GM19395 (cell line): ENCODE results near the gene SCN11A.

Experiments used
- ATAC-seq: cut with Tn5 transposase; IDR thresholded peaks from one replicate; pipeline ENCODE4 v1.9.1; 2021; ENCODE audit warnings: mild to moderate bottlenecking, moderate library complexity; ENCODE audit not compliant: unreplicated experiment

The SCN11A gene

DNA sequence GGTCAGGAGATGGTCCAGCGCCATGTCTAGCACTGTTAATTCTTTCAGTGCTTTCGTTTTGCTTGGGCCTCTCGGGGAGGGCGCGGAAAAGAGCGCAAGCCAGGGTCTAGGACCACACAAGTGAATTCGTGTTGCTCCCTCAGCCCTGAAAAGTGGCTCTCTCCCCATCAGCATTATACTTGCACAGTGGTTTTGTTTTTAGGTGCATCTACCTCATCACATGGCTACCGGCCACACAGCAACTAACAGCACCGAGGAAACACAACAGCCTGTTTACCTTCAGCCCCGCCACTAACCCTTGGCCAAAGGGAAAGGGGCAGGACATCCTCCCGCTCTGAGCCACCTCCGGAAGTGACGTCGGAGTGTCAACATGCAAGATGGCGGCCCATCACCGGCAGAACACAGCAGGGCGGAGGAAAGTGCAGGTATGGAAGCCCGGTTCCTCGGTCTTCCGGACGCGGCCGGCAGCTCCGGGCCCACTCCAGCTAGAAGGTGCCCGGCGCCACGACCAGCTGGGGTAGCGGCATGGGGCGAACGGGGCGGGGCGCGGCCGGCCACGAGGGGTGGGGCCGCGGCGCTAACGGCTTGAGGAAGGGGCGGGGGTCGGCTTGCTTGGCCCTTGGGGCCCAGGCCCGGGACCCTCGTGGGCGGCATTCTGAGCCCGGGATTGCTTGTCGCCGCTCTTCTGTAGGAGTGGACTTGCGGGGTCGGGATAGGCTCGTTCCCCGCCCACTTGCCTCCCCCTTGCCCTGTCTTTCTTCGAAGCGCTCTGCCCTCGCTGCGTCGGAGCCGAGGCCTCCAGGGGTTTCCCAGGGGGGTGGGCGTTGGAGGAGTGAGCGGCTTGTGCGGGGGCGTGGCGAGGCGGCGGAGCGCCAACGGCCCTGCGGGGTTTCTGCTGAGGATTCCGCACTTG is at the start of gene SCN11A, which contains the start of gene WDR48:
TSS of gene SCN11A (minus strand) at position 296 of the 913 bp plus-strand sequence. CDS start 101,582 bp downstream, outside the sequence.
TSS of gene WDR48 (plus strand) at position 368 of the 913 bp plus-strand sequence. CDS start at position 378, 10 bp downstream.
- ATAC-seq, result peak; percentile 99

DNA sequence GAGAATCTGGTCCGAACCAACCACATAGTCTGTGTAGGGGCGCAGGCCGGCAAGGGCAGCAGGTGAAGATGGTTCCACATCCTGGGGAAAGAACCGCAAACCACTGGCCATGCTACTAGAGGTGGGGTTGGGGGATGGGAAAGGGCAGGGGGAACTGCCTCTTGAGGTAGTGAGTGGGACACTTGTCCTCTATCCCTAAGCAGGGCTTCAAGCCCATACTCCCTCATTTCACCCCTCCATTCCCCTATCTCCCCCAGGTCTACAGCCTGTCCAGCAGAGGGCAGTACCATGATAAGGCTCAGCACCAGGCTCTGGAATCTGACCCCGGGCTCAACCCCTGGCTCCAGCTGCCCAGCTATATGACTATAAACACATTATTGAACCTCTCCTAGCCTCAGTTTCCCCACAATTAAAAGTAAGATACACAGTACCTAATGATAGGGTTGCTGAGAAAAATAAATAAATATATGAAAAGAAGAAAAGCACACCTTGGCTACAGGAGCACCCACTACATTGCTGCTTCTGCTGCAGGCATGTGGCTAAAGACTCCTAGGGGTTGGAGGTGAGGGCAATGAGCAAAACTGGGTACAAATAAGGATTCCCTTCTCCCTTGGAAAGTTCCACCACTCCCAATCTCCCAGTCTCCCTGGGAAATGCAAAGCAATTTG is 49.4 kb upstream of the SCN11A start:
- ATAC-seq, result peak; percentile 71

DNA sequence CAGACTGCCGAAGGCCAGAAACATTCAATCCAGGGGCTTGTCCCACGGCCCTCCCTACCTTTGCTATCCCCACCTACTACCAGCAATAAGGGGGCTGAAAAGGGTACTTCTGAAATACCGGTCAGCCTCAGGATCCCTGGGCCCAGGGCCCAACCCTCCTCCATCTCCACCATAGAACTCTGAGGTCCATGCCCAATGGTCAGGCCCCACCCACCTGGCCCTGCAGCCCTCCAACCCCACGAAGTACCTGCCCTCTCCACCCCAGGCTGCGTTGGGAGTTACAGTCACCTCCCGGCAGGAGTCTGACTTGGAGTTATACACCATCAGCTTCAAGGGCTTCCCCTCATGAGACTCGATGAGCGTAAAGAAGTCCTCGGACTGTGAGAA is 48.7 kb upstream of the SCN11A start:
- no peak for ATAC-seq

DNA sequence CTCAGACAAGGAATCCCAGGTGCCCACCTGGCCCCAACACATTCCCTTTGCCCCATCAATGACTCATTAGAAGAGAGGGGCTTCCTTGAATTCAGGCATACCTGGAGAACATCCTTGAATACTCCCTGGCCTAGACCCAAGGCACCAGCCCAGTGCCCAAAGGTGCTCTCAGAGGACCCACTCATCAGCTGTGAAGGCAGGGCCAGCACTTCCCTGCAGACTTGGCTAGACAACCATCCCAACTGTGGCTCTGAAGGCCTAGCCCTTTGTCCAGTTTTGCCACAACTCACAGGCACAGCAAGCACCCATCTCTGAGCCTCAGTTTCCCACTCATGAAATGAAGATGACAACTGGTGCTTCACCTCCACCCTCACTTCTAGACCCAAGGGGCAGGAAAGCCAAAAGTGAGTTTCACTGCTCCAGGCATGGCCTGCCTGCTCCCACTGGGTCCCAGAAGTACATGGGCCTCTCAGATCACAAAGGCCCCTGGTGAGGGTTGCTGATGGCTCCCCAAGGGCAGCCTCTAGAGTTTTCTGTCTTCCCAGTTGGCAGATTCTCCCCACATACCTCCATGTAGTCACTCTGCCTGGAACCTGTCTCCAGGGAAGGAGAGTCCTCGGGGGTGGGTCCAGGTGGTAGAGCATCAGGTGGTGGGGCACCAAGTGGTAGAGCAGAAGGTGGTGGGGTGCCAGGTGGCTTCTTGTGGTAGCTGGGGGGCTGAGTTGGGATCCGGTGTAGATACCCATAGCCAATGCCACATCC is 48.2 kb upstream of the SCN11A start:
- no peak for ATAC-seq

DNA sequence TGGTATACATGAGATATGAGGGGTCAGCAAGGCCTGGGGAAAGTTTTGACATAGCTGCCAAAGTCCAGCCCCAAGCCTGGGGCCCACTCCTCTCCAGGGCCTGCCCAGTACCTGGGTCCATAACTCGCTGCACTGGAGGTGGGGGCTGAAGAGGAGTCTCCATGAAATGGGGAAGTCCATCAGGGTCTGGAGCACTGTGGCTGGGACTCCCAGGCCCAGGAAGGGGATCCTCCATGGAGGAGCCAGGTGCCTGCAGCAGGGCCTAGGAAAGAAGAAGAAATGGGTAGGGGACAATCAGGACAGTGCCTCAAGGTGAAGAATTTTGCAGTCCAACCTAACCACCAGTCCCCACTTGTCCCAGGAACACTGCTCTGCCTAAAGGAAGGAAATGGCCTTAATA is 47.5 kb upstream of the SCN11A start:
- ATAC-seq, result no peak

DNA sequence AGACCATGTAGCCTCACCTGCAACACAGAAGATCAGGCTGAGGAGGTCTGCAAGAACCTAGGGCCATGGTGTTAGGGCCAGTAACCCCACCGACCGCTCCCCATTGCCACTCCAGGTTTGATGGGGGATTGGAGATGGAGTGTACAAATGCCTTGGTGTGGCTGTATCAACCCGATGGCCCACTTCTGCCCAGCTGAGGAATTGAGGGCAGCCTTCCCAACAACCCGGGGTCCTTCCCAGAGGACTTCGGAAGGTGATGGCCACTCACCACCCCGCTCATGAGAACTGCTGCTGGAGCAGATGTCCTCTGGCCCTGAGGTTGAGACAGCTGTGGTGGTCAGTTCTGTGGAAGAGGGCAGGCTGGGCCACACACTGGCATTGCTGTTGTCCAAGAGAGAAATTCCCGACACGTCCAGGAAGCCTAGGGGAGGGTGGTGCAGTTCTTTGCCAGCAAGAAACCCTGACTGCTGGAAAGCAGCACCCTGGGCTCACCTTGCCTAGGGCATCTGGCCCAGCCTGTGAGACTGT is 46.8 kb upstream of the SCN11A start:
- no peak for ATAC-seq

DNA sequence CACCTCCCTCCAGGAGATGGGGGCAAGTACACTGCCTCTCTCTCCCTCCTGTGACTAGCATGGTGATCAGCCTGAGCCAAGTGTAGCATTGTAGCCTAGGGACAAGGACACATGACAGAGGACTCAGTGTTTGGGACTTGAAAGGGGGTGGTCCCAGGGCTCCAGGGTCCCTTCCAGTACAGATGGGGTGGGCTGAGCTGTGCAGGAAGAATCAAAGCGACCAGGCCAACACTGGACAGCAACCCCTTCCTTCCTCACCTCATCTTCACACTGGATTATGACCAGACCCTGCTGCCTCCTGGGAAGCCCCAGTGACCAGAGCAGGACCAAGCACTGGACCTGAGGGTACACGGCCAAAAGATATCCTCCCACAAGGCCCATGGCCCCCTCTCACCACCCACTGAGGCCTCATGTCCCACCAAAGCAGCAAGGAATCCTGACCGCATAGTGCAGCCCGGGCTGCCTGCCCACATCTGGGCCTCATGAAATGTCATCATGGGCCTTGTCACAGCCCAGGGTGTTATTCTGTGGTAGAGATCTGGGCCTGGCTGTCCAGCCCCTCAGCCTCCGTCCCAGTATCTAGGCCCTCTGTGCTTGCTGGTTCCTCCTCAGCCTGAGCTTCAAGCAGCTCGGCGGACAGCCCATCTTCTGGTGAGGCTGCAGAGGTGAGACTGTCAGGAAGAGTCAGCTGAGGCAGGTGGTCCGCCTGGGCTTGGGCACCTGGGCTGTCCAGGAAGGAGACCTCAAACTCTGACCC is 46.1 kb upstream of the SCN11A start:
- ATAC-seq, result no peak

DNA sequence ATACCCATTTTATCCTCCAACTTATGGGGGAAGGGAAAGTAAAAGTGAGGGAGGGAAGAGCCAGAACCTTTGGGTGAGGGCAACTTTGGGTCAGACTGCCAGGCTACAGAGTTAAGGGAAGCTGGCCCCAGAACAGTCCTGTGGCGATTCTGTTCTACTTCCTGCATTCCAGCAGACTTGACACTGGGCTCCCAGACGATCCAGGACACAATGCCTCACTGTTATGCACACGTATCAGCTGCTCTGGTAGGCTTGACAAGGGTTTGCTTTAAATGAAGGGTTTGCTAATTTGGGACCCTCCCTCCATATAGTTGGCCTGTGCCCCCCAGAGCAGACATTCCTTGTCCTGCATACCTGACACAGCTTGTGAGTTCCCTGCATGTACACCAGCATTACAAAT is 45.0 kb upstream of the SCN11A start:
- ATAC-seq, result no peak

DNA sequence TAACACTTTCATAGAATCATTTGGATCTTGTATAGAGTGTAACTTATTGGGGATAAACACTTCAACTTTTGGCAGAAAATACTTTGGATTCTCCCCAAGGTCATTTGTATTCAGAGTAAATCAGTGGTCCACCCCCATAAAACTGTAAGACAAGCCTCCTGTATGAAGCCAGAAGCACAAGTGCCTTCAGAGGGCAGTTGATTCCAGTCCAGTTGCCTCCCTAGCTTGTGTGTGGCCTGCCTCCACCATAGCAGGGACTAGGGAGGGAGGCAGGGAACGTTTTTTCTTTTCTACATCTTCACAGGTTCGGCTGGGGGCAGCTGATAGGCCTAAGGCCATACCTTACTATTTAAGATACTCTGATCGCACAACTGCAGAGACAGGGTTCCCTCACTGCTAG is 44.0 kb upstream of the SCN11A start:
- no peak for ATAC-seq

GRCh38 chr3:39094851-39095677 is 43.3 kb upstream of the SCN11A start:
- no peak for ATAC-seq

- no peak for ATAC-seq
Observed at GRCh38 chr3:39090922-39091321, 39.2 kb upstream of the SCN11A start.

- ATAC-seq, result no peak
Observed at GRCh38 chr3:39088889-39089288, 37.1 kb upstream of the SCN11A start.

GRCh38 chr3:39088456-39088855 is 36.7 kb upstream of the SCN11A start:
- ATAC-seq, result no peak

DNA sequence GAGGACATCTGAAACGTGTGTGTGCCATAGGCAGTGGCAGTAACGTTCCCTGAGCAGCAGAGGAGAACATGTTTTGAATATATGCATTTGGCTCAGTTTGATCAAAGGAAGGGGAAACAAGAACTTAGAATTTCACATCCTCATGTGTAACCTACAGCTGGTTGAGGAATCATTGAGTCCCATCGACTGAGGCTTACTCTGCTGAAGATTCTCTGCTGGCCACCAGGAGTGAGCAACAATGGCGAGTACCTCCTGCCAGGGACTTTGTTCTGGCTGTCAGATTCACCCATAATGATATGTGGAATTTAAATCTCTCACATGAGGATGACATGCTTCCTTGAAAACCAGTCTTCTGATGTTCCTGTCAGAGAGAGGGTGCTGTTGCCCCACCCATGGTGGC is 34.4 kb upstream of the SCN11A start:
- peak; percentile 75 for ATAC-seq

DNA sequence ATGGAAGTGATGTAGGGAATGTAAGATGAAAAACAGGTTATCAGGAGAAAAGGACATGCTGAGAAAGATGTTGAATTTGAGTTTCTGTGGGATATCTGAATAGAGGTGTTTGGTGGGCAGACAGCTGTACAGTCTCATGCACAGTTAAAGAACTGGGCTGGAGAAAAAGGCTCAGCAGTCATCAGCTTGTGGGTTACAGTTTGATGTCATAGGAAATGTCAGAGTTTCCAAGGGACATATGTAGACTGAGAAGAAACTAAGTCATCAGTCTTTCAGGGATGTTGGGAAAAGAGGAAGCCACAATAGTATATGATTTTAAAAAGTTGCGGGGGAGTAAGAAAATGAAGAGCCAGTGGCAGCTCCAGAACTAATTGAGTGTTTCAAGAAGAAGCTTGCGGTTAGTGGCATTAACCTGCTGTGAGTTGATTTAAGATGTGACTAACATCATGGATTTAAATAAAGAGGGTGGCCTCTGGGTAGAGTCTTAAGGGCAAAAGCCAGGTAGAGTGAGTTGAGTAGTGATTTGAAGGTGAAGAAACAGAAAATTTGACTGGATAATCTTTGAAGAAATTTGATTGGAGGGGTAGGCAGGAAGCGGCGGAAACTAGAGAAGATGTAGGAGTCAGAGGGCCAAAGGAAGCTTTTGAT is 31.0 kb upstream of the SCN11A start:
- ATAC-seq, result no peak

GRCh38 chr3:39080026-39080425 is 28.3 kb upstream of the SCN11A start:
- ATAC-seq, result no peak

DNA sequence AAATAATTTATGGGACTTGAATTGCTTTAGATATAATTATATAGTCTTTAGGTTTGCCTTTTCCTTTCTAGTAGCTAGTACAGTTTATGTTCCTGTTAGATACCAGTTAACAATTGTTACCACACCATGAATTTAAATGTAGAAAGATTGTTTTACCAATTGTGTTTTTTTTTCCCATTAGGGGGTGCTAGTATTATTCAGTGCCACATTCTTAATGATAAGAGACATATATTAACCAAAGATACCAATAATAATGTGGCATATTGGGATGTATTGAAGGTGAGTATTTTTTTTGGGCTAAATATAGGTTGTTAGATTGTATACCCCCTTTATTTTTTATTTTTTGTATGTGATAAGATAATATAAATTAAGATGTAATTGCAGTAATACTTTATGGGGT is 27.8 kb upstream of the SCN11A start:
- ATAC-seq, result no peak

DNA sequence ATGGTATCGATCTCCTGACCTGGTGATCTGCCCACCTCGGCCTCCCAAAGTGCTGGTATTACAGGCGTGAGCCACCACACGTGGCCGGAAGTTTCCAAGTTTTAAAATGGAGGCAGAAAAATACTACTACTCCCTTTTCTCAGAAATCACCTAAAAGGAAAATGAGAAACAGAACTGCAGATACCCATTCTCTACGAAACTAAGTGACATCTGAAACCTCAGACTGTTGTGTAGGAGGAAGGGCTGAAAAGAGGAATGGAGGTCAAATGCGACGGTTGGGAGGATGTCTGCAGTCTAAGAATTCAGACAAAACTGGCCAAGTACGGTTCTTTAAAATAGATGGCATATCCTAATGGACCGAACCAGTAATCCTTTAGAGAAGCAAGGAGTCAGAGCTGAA is 24.2 kb upstream of the SCN11A start:
- ATAC-seq, result peak; percentile 79

DNA sequence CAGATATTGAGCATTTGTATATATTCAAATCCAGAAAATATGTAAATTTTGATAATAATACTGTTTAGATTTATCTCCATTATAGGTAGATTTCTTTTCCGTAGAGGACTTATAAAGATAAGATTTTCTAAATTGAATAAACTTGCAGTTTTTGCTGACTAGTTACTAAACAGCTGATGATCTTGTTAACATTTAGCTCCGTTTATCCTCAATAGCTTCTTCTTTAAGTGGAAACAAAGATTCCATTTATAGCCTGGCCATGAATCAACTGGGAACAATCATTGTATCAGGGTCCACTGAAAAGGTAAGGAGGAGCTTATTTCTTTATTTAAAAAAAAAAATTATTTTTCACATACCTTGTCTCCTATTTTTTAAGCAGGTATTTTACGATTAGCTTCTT is 16.8 kb upstream of the SCN11A start:
- no peak for ATAC-seq
